ENCODE results near the gene TBC1D3I. TPM values are rescaled to one million over a fixed set of nuclear protein-coding genes. Genes with fewer than 3 reads are reported as not detected.
"Not testable (repeated sequence)": the region's sequence is repeated elsewhere in the genome, so short reads cannot be mapped to it uniquely, and the experiment has no call there.

TBC1D3I gene
- polyA plus RNA-seq (2013): 0.41 and 0.57 TPM in 2 replicates

GRCh38 chr17:36264470-36264869 is at the start of gene TBC1D3I:
TBC1D3I (minus strand) TSS chr17:36264570; CDS start chr17:36262985, 1,585 bp downstream.
- H3K36me3 ChIP-seq (ENCODE audit: control insufficient read depth in 1 of 2, insufficient read depth in 2 of 2, low read length in 2 of 2); H3K23ac ChIP-seq (ENCODE audit: low read length); H4K8ac ChIP-seq (ENCODE audit: low read depth, low read length); H2BK120ac ChIP-seq (ENCODE audit: insufficient read depth, low read length, poor library complexity); H2AK5ac ChIP-seq (ENCODE audit: low read length); H3K79me1 ChIP-seq (ENCODE audit: low read length); H3K27me3 ChIP-seq (ENCODE audit: insufficient read depth, low read length); H3K4me3 ChIP-seq (ENCODE audit: low read depth, low read length); H2BK12ac ChIP-seq (ENCODE audit: low read length); H3K27ac ChIP-seq (ENCODE audit: low read depth, low read length); H3K18ac ChIP-seq (ENCODE audit: low read length); H3K4me2 ChIP-seq (ENCODE audit: low read length); H3K4me1 ChIP-seq (ENCODE audit: control insufficient read depth in 1 of 2, insufficient read depth in 2 of 2, low read length in 2 of 2); H4K91ac ChIP-seq (ENCODE audit: low read depth, low read length); DNase-seq; H2AFZ ChIP-seq (ENCODE audit: insufficient read depth, low read length, poor library complexity); H3K4ac ChIP-seq (ENCODE audit: low read depth, low read length); H4K12ac ChIP-seq (ENCODE audit: low read depth, low read length); H3K9ac ChIP-seq (ENCODE audit: low read length); H3K79me2 ChIP-seq (ENCODE audit: control insufficient read depth, insufficient read depth, low read length, poor library complexity); H2BK5ac ChIP-seq (ENCODE audit: low read depth, low read length, poor library complexity); H3K9me3 ChIP-seq (ENCODE audit: insufficient read depth, low read depth, low read length); H3K14ac ChIP-seq (ENCODE audit: low read length): not testable (repeated sequence)
- no CpG with 5 or more reads among the region's 11 CpGs for WGBS (ENCODE audit: extremely low coverage, insufficient coverage, insufficient read length)

- no CpG with 5 or more reads among the region's 1 CpG for WGBS (ENCODE audit: extremely low coverage, insufficient coverage, insufficient read length)
- H4K12ac ChIP-seq (ENCODE audit: low read depth, low read length); H2AK5ac ChIP-seq (ENCODE audit: low read length); H3K23ac ChIP-seq (ENCODE audit: low read length); H3K4me3 ChIP-seq (ENCODE audit: low read depth, low read length); H3K27ac ChIP-seq (ENCODE audit: low read depth, low read length); H2BK5ac ChIP-seq (ENCODE audit: low read depth, low read length, poor library complexity); H3K4ac ChIP-seq (ENCODE audit: low read depth, low read length); H3K27me3 ChIP-seq (ENCODE audit: insufficient read depth, low read length); DNase-seq; H3K36me3 ChIP-seq (ENCODE audit: control insufficient read depth in 1 of 2, insufficient read depth in 2 of 2, low read length in 2 of 2); H3K14ac ChIP-seq (ENCODE audit: low read length); H2BK12ac ChIP-seq (ENCODE audit: low read length); H3K4me2 ChIP-seq (ENCODE audit: low read length); H3K9ac ChIP-seq (ENCODE audit: low read length); H2BK120ac ChIP-seq (ENCODE audit: insufficient read depth, low read length, poor library complexity); H3K79me1 ChIP-seq (ENCODE audit: low read length); H4K8ac ChIP-seq (ENCODE audit: low read depth, low read length); H3K9me3 ChIP-seq (ENCODE audit: insufficient read depth, low read depth, low read length); H3K18ac ChIP-seq (ENCODE audit: low read length); H4K91ac ChIP-seq (ENCODE audit: low read depth, low read length); H3K79me2 ChIP-seq (ENCODE audit: control insufficient read depth, insufficient read depth, low read length, poor library complexity); H2AFZ ChIP-seq (ENCODE audit: insufficient read depth, low read length, poor library complexity); H3K4me1 ChIP-seq (ENCODE audit: control insufficient read depth in 1 of 2, insufficient read depth in 2 of 2, low read length in 2 of 2): not testable (repeated sequence)
Measured at GRCh38 chr17:36295161-36295560, 30.8 kb upstream of the TBC1D3I start.

- H3K14ac ChIP-seq (ENCODE audit: low read length); H3K9me3 ChIP-seq (ENCODE audit: insufficient read depth, low read depth, low read length); H4K91ac ChIP-seq (ENCODE audit: low read depth, low read length); H2AK5ac ChIP-seq (ENCODE audit: low read length); H3K79me2 ChIP-seq (ENCODE audit: control insufficient read depth, insufficient read depth, low read length, poor library complexity); H3K27me3 ChIP-seq (ENCODE audit: insufficient read depth, low read length); H2BK5ac ChIP-seq (ENCODE audit: low read depth, low read length, poor library complexity); H3K4me3 ChIP-seq (ENCODE audit: low read depth, low read length); DNase-seq; H3K79me1 ChIP-seq (ENCODE audit: low read length); H4K12ac ChIP-seq (ENCODE audit: low read depth, low read length); H4K8ac ChIP-seq (ENCODE audit: low read depth, low read length); H3K4me1 ChIP-seq (ENCODE audit: control insufficient read depth in 1 of 2, insufficient read depth in 2 of 2, low read length in 2 of 2); H3K27ac ChIP-seq (ENCODE audit: low read depth, low read length); H2AFZ ChIP-seq (ENCODE audit: insufficient read depth, low read length, poor library complexity); H3K23ac ChIP-seq (ENCODE audit: low read length); H3K4ac ChIP-seq (ENCODE audit: low read depth, low read length); H2BK12ac ChIP-seq (ENCODE audit: low read length); H3K18ac ChIP-seq (ENCODE audit: low read length); H3K4me2 ChIP-seq (ENCODE audit: low read length); H3K9ac ChIP-seq (ENCODE audit: low read length); H2BK120ac ChIP-seq (ENCODE audit: insufficient read depth, low read length, poor library complexity); H3K36me3 ChIP-seq (ENCODE audit: control insufficient read depth in 1 of 2, insufficient read depth in 2 of 2, low read length in 2 of 2): not testable (repeated sequence)
- no CpG with 5 or more reads among the region's 2 CpGs for WGBS (ENCODE audit: extremely low coverage, insufficient coverage, insufficient read length)
Measured at GRCh38 chr17:36289965-36290612, 25.7 kb upstream of the TBC1D3I start.

- H3K4ac ChIP-seq (ENCODE audit: low read depth, low read length); H3K27ac ChIP-seq (ENCODE audit: low read depth, low read length); H3K4me3 ChIP-seq (ENCODE audit: low read depth, low read length); DNase-seq; H3K4me1 ChIP-seq (ENCODE audit: control insufficient read depth in 1 of 2, insufficient read depth in 2 of 2, low read length in 2 of 2); H2BK12ac ChIP-seq (ENCODE audit: low read length); H2BK5ac ChIP-seq (ENCODE audit: low read depth, low read length, poor library complexity); H3K79me1 ChIP-seq (ENCODE audit: low read length); H3K9ac ChIP-seq (ENCODE audit: low read length); H3K18ac ChIP-seq (ENCODE audit: low read length); H3K27me3 ChIP-seq (ENCODE audit: insufficient read depth, low read length); H4K8ac ChIP-seq (ENCODE audit: low read depth, low read length); H3K23ac ChIP-seq (ENCODE audit: low read length); H3K9me3 ChIP-seq (ENCODE audit: insufficient read depth, low read depth, low read length); H2BK120ac ChIP-seq (ENCODE audit: insufficient read depth, low read length, poor library complexity); H3K14ac ChIP-seq (ENCODE audit: low read length); H4K91ac ChIP-seq (ENCODE audit: low read depth, low read length); H3K36me3 ChIP-seq (ENCODE audit: control insufficient read depth in 1 of 2, insufficient read depth in 2 of 2, low read length in 2 of 2); H4K12ac ChIP-seq (ENCODE audit: low read depth, low read length); H2AK5ac ChIP-seq (ENCODE audit: low read length); H3K4me2 ChIP-seq (ENCODE audit: low read length); H2AFZ ChIP-seq (ENCODE audit: insufficient read depth, low read length, poor library complexity); H3K79me2 ChIP-seq (ENCODE audit: control insufficient read depth, insufficient read depth, low read length, poor library complexity): not testable (repeated sequence)
- no CpG with 5 or more reads among the region's 5 CpGs for WGBS (ENCODE audit: extremely low coverage, insufficient coverage, insufficient read length)
Measured at GRCh38 chr17:36284219-36284618, 19.8 kb upstream of the TBC1D3I start.
